ENCODE results near the gene TREML2. TPM values are rescaled to one million over a fixed set of nuclear protein-coding genes. Genes with fewer than 3 reads are reported as not detected.

TREML2 gene
- total RNA-seq, 1 donor from 2014 or later: not detected

GRCh38 chr6:41201764-41202173 lies 820 bp upstream of the TREML2 start:
- H3K4me1 Mint-ChIP-seq: no peaks in the 10 kb centered on the region
- no peak for DNase-seq (ENCODE audit: low read depth, low spot score)
- no peaks in the 10 kb centered on the region for H3K36me3 Mint-ChIP-seq (ENCODE audit: low read depth)
- peaks cover 9% of the 10 kb centered on the region for H3K27me3 Mint-ChIP-seq (ENCODE audit: low read depth)
- no peak overlapping the region for H3K27ac Mint-ChIP-seq (ENCODE audit: unreplicated experiment)
- H3K9me3 Mint-ChIP-seq: no peaks in the 10 kb centered on the region
- H3K4me3 Mint-ChIP-seq: no peak overlapping the region
- no peak for TF ChIP-seq CTCF (conservative IDR thresholded peaks at IDR 0.05)

- no peaks in the 10 kb centered on the region for H3K9me3 Mint-ChIP-seq
- no peaks in the 10 kb centered on the region for H3K4me1 Mint-ChIP-seq
- no peak overlapping the region for H3K27ac Mint-ChIP-seq (ENCODE audit: unreplicated experiment)
- no peak overlapping the region for H3K4me3 Mint-ChIP-seq
- H3K36me3 Mint-ChIP-seq (ENCODE audit: low read depth): no peaks in the 10 kb centered on the region
- TF ChIP-seq CTCF (conservative IDR thresholded peaks at IDR 0.05): no peak
- no peak for DNase-seq (ENCODE audit: low read depth, low spot score)
- peaks cover 19% of the 10 kb centered on the region for H3K27me3 Mint-ChIP-seq (ENCODE audit: low read depth)
Observed at GRCh38 chr6:41200296-41200900, 551 bp downstream of the TREML2 start.

GRCh38 chr6:41199552-41200246 lies 1.2 kb downstream of the TREML2 start:
- Mint-ChIP-seq H3K4me3 (no peak overlapping the region), H3K27ac (ENCODE audit: unreplicated experiment) (no peak overlapping the region), H3K27me3 (ENCODE audit: low read depth) (peaks cover 26% of the 10 kb centered on the region), H3K9me3 (no peaks in the 10 kb centered on the region), H3K36me3 (ENCODE audit: low read depth) (no peaks in the 10 kb centered on the region), H3K4me1 (no peaks in the 10 kb centered on the region)
- no peak for TF ChIP-seq CTCF (conservative IDR thresholded peaks at IDR 0.05)
- DNase-seq (ENCODE audit: low read depth, low spot score): no peak

- Mint-ChIP-seq H3K27ac (ENCODE audit: unreplicated experiment) (no peak overlapping the region), H3K9me3 (no peaks in the 10 kb centered on the region), H3K27me3 (ENCODE audit: low read depth) (peaks cover 37% of the 10 kb centered on the region), H3K4me1 (no peaks in the 10 kb centered on the region), H3K4me3 (no peak overlapping the region), H3K36me3 (ENCODE audit: low read depth) (no peaks in the 10 kb centered on the region)
- no peak for DNase-seq (ENCODE audit: low read depth, low spot score)
- TF ChIP-seq CTCF (conservative IDR thresholded peaks at IDR 0.05): no peak
Observed at GRCh38 chr6:41197234-41197633, 3.7 kb downstream of the TREML2 start.

- TF ChIP-seq CTCF (conservative IDR thresholded peaks at IDR 0.05): no peak
- Mint-ChIP-seq H3K36me3 (ENCODE audit: low read depth) (no peaks in the 10 kb centered on the region), H3K4me1 (no peaks in the 10 kb centered on the region), H3K27me3 (ENCODE audit: low read depth) (peaks cover 37% of the 10 kb centered on the region), H3K4me3 (no peak overlapping the region), H3K27ac (ENCODE audit: unreplicated experiment) (no peak overlapping the region), H3K9me3 (peaks cover 2% of the 10 kb centered on the region)
- no peak for DNase-seq (ENCODE audit: low read depth, low spot score)
Observed at GRCh38 chr6:41194386-41194785, 6.6 kb downstream of the TREML2 start.
